Measurements from ENCODE around the gene B4GALT4. TPM values are rescaled to one million over a fixed set of nuclear protein-coding genes. Genes with fewer than 3 reads are reported as not detected.

The B4GALT4 gene
- total RNA-seq, result 10 to 100 TPM in 8 of 10 donors, 1 to 10 TPM in 2; 9.0 to 14.6 (median 11.6) TPM
- polyA plus RNA-seq, result 10 to 100 TPM in 1 of 2 donors, 1 to 10 TPM in 1; 9.5 to 23.2 TPM
- long read RNA-seq, donor 1, transcript B4GALT4-202 (8 exons, 2,459 nt), result major isoform, 6 of 15 reads
- long read RNA-seq, donor 1, partial matches to known transcripts, result 0 of 15 reads
- long read RNA-seq, donor 1, other reads (novel, unspliced or antisense), result 6 of 15 reads
- long read RNA-seq, donor 2, transcript B4GALT4-201 (9 exons, 2,385 nt), result minor isoform, 6 of 25 reads
- long read RNA-seq, donor 2, transcript B4GALT4-202 (8 exons, 2,459 nt), result major isoform, 7 of 25 reads
- long read RNA-seq, donor 2, partial matches to known transcripts, result 2 of 25 reads
- long read RNA-seq, donor 2, other reads (novel, unspliced or antisense), result 8 of 25 reads
- long read RNA-seq, donor 3, transcript B4GALT4-202 (8 exons, 2,459 nt), result major isoform, 9 of 31 reads
- long read RNA-seq, donor 3, partial matches to known transcripts, result 3 of 31 reads
- long read RNA-seq, donor 3, other reads (novel, unspliced or antisense), result 14 of 31 reads

GRCh38 chr3:119240591-119241434 is at the start of gene B4GALT4:
Gene B4GALT4, minus strand, starts transcription at chr3:119240878. Its CDS starts 10,779 bp downstream, at chr3:119230099.
- WGBS, 2 donors, result 2% methylated on average over 70 of the region's 70 CpGs
- peaks cover 0 to 12% (median 0%) of the 10 kb centered on the region in 9 donors for H3K36me3 ChIP-seq
- no peaks in the 10 kb centered on the region for H3K9me3 ChIP-seq
- H3K27me3 ChIP-seq, result no peaks in the 10 kb centered on the region
- peak within 1 kb of the TSS; percentile 57 to 90 (median 86) for H3K4me3 ChIP-seq
- DNase-seq (peak; percentile 86 to 89), ATAC-seq (peak; percentile 95 to 97 (median 96))
- peaks cover 3 to 50% (median 34%) of the 10 kb centered on the region in 9 donors for H3K4me1 ChIP-seq
- intact Hi-C loops (cut with DNase I), result loop anchor here in 5 of 10 donors (2.0 to 10.0 kb wide), 3 partner anchors 54 to 356 kb away; partner anchors contain the start of genes ARHGAP31 (in 1 of the 5) and TEX55 (in 1 of the 5)
- TF ChIP-seq CTCF (IDR thresholded peaks at IDR 0.05), result no peak
- peak within 1 kb of the TSS; percentile 90 to 98 (median 93) for H3K27ac ChIP-seq

GRCh38 chr3:119289404-119289770 is 48.7 kb upstream of the B4GALT4 start:
- WGBS, 2 donors, result 95 to 96% methylated on average over 2 of the region's 2 CpGs
- intact Hi-C loops (cut with DNase I), result loop anchor here in 1 of 10 donors (10.0 kb wide), 1 partner anchor 175 kb away; the partner anchor contains the start of genes POGLUT1 and TMEM39A
- no peak for TF ChIP-seq CTCF (IDR thresholded peaks at IDR 0.05)

GRCh38 chr3:119288669-119289403 is 48.2 kb upstream of the B4GALT4 start:
- H3K9me3 ChIP-seq, result peaks cover 0 to 29% (median 17%) of the 10 kb centered on the region in 11 donors
- no peaks in the 10 kb centered on the region for H3K36me3 ChIP-seq
- no peaks in the 10 kb centered on the region for H3K27me3 ChIP-seq
- WGBS, 2 donors, result 87 to 93% methylated on average over 3 of the region's 3 CpGs
- H3K27ac ChIP-seq, result no peak overlapping the region
- TF ChIP-seq CTCF (IDR thresholded peaks at IDR 0.05), result no peak
- DNase-seq, result no peak
- H3K4me1 ChIP-seq, result peaks cover 0 to 20% (median 12%) of the 10 kb centered on the region in 9 donors
- intact Hi-C loops (cut with DNase I), result loop anchor here in 1 of 10 donors (10.0 kb wide), 1 partner anchor 176 kb away; the partner anchor contains the start of genes POGLUT1 and TMEM39A
- H3K4me3 ChIP-seq, result no peak overlapping the region
- no peak for ATAC-seq

More at GRCh38 chr3:119289404-119289770, 48.7 kb upstream of the B4GALT4 start:
- Histone ChIP-seq H3K4me1 (peaks cover 0 to 20% (median 12%) of the 10 kb centered on the region in 9 donors), H3K36me3 (no peaks in the 10 kb centered on the region), H3K27me3 (no peaks in the 10 kb centered on the region), H3K9me3 (peaks cover 0 to 29% (median 17%) of the 10 kb centered on the region in 11 donors), H3K4me3 (no peak overlapping the region), H3K27ac (no peak overlapping the region)
- DNase-seq (no peak), ATAC-seq (no peak)

All from heart right ventricle (tissue), 16 donors.